Putamen (tissue), 1 donor: ENCODE data around the gene PSMD3.

Experiments used
- DNase-seq: peaks from one replicate; pipeline ENCODE4 v3.0.0-alpha.2; 2016; ENCODE audit warnings: low spot score

PSMD3 gene

GRCh38 chr17:39960524-39961041 lies 20.0 kb upstream of the PSMD3 start:
- no peak for DNase-seq

DNA sequence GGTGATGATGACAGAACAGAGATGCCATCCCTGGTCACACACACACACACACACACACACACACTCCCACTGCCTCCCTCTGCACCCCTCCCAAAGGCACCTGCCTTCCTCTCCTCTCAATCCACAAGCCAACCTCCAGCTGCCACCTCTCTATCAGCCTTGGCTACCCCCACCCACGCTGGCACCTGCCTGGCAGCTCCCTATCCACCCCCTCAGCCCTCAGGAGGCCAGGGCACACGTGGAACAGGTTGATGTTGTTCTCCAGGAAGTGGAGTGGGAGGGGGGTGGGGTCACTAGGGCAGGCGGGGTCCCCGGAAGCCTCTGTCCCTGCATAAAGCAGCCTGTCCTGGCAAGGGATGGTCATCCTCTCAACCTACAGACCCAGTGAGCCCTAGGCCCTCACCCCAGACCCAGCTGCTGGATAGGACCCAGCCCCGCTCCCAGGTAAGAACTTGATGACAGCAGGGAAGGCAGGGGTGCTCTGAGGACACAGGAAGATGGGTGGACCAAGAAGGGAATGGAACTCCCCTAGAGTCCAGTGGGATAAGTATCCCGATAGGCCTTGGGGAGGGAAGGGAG lies 17.9 kb upstream of the PSMD3 start, which contains the start of gene GSDMA:
Gene GSDMA, plus strand, starts transcription at position 363 of the 579 bp plus-strand sequence. CDS start 2,684 bp downstream, outside the sequence.
- DNase-seq, result no peak

GRCh38 chr17:39963829-39964228 lies 16.8 kb upstream of the PSMD3 start:
- DNase-seq, result no peak

DNA sequence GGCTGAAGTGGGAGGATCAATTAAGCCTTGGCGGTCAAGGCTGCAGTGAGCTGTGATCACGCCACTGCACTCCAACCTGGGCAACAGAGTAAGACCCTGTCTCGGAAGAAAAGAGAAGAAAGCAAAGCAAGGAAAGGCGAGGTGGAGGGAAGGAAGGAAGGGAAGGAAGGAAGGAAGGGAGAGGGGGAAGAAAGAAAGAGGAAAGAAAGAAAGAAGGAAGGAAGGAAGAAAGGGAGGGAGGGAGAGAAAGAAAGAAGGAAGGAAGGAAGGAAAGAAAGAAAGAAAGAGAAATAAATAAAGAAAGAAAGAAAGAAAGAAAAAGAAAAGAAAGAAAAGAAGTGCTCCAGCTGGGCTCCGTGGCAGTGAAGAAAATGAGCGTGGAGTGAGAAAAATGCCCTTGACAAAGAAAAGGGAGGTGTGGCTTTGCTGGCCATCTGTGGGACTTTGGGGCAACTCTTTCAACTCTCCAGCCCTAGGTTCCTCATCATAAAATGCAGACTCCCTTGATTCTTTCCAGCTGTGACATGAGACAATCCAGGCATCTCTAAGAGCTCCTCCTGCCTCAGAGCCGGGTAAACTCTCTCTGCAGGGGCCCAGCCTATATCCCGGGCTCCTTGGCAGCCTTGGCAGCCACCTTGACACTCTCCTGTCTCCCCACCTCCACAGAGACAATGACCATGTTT lies 15.4 kb upstream of the PSMD3 start:
- no peak for DNase-seq

DNA sequence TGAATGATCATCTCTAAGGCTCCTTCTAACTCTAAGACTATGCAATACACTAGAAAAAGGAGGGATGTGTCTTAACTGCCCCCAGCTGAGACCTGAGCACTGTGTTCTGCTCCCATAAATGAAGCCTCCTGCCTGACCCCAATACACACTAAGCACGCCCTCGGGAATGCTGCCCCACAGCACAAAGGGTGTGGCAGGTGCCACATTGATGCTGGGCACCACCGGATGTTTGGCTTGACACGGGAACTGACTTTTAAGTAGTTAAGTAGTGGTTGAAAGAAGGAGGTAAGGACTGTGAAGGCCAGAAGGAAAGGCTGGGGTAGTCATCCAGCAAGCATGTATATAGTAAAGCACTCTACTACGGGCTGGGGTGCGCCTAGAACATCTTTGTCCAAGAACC lies 13.8 kb upstream of the PSMD3 start:
- DNase-seq, result no peak

DNA sequence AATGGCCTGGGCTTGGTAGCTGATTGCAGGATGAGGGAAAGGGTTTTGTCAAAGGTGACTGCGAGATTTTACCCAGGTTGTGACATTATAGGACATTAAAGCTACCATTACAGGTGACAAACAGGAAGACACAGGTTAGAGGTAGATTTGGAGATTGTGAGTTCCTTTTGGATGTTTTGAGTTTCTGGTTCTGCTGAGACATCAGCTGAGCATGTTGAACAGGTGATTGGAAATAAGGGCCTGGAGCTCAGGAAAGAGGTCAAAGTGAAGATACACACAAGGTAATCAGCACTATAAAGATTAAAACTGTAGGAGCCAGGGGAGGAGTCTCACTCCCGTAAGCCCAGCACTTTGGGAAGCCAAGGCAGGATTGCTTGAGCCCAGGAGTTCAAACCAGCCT lies 11.8 kb upstream of the PSMD3 start:
- no peak for DNase-seq

DNA sequence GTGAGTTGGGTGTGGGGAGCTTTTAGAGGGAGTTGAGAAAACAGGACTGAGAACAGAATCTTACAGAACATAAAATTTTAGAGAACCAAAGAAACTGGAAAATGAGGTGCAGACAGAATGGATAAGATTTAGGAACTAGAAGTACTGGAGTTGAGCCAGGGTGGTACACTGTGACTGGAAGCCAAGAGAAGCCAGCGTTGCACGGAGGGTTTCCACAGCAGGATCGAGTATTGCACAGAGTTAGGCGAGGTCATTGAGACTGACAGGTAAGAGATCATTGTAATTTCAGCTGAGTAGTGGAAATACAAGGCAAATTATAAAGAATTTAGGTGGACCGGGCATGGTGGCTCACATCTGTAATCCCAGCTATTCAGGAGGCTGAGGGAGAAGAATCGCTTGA lies 11.2 kb upstream of the PSMD3 start:
- DNase-seq, result no peak

DNA sequence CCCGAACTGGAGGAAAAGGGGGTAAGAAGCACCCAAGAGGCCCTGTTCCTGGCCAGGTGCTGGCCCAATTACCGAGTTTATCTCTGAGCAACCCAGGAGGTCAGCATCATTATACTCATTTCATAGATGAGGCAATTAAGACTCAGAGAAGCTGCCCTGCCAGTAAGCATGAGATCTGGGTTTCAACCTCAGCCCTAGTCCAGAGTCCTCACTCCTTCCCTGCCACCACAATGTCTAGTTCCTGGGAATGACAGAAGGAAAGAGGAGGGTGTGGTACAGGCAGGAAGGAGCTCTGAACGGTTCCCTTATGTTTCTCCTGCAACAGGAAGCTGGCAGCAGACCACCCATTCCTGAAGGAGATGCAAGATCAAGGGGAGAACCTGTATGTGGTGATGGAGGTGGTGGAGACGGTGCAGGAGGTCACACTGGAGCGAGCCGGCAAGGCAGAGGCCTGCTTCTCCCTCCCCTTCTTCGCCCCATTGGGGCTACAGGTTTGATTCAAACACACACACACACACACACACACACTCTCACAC lies 10.4 kb upstream of the PSMD3 start:
- no peak for DNase-seq

DNA sequence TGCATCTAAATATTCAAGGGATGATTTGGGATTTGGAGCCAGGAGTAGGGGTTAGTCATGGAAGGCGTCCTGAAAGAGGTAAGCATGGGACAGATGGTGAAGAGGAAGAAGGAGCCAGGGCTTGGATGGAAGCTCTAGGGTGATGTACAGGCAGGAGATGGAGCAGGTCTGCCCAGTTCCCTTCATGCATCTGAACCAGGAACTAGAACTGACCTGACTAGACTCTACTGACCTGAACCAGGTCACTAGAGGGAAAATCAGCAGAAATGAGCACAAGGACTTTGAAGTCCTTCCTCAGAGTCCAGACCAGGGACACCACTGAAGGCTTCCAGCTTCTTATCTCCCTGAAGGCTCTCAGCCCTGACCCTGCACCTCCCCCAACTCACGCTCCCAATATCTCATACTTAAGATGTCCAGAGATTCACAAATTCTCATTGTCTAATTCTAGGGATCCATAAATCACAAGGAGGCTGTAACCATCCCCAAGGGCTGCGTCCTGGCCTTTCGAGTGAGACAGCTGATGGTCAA lies 9.5 kb upstream of the PSMD3 start:
- DNase-seq, result no peak

DNA sequence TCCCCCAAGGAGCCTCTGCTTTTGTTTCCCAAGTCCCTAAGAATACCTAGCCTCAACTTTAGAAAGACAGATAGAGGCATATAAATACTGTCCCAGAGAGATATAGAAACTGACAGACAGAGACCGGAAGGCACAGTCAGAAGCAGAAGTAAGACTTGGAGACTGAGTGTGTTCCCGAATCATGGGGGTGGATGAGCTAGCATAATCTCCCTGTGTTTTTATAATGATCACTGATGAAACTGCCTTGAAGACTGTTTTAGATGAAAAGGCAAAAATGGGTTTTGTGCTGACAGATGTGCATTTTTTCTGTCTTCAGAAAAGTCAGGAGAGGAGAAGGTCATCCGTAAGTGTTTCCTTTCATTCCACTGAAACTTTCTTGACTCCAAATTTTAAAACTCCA lies 8.3 kb upstream of the PSMD3 start:
- DNase-seq, result no peak

GRCh38 chr17:39973496-39973895 lies 7.1 kb upstream of the PSMD3 start:
- DNase-seq, result no peak

DNA sequence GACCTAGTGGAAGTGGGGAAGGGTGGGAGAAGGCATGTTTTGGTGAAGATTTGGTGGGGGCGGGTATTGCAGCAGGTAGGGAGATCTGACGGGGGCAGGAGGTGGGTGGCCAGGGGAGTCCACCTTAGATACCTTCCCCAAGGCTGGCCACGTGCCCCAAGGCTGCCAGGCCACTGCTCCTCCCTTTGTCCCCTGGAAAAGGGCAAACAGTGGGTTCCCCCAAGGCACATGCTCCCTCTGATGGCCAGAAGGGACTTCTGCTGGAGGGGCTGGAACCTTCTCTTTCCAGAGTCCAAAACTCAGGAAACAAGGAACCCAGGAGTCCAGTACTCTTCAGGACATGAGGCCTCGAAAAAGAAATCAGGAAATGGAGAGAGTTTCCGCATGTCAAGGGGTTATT lies 6.2 kb upstream of the PSMD3 start:
- no peak for DNase-seq

GRCh38 chr17:39975801-39976200 lies 4.8 kb upstream of the PSMD3 start:
- DNase-seq, result no peak

DNA sequence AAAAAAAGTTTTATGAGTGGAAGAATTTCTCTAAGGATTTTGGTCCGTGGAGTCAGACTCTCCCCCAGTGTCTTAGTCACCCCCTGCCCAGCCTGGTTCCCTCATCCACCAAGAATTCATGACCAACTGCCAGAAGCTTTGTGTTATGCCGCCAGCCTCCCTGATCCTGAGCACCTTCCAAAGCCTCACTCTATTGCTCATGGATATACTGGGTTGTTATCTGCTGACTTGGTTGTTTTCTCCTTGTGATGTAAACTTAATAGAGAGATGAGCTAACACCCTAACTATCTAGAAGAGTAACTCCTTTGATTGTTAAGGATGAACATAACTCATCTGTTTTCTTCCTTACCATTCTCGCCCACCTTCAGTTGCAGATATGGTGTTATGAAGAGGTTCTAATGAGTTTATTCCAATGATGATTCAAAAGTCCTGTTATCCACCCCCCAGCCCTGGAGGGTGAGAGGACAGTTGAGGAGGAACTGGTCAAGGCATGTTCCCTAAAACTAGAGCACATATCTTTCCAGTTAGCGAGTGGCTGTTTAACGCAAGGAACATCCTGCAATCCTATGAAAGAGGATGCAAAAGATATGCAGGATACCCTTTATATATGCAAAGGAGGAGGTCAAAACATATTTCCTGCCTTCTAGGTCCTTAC lies 1.5 kb upstream of the PSMD3 start:
- no peak for DNase-seq

GRCh38 chr17:39979893-39980350 lies 685 bp upstream of the PSMD3 start:
- no peak for DNase-seq

- no peak for DNase-seq
These were observed 667 bp downstream of the PSMD3 start for GRCh38 chr17:39981207-39981741.

- no peak for DNase-seq
These were observed 1.3 kb downstream of the PSMD3 start for GRCh38 chr17:39981766-39982375.

DNA sequence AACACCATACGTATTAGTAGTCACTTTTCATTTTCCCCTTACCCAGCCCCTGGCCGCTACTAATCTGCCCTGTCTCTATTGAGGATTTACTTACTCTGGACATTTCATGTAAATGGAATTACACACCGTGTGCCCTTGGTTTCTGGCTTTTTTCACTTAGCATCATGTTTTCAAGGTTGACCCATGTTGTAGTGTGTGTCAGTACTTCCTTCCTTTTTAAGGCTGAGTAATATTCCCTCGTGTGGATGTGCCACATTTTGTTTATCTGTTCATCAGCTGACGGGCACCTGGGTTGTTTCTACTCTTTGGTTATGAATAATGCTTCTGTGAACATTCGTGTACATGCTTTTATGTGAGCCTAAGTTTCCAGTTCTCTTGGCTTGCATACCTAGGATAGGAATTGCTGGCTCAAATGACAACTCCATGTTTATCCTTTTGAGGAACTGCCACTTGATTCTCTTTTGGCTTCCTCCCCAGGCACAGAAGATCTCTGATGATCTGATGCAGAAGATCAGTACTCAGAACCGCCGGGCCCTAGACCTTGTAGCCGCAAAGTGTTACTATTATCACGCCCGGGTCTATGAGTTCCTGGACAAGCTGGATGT lies 7.7 kb downstream of the PSMD3 start:
- DNase-seq, result no peak

DNA sequence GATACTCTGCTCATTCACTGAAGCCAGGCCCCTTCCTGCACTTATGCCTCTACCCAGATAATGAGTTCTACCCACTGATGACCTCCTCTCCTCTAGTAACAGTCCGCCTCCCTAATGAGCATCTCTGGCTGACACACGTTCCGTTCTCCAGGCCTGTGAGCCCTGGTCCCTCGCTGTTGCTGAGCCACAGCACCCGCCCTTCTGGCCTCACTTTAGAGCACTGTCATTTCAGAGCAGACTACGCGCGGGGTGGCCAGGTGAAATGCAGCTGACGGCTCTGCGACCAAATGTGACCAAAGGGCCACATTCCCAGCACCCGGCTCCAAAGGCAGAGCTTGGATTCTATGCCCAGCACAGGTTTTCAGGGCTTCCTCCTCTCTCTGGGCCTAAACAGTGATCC lies 13.8 kb downstream of the PSMD3 start:
- no peak for DNase-seq

GRCh38 chr17:39995438-39995837 lies 14.8 kb downstream of the PSMD3 start:
- DNase-seq, result no peak

- no peak for DNase-seq
These were observed 15.6 kb downstream of the PSMD3 start for GRCh38 chr17:39996162-39996561.

DNA sequence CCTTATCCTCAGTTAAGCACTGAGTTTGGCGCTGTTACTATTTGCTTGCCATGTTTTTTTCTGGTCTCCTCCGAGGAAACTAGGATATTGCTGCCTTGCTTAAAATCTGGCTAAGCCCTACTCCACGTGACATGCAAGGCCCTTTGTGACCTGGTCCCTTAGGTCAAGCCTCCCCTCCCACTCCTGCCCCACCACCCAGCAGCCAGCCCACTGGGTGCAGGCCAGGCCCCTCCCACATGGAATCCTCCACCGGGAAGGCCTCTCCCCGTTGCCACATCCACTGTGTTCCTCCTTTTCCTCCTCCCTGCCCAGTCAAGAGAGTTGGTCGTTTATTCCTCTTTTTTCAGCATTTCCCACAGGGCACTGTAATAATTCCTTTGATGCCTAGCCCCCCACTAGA lies 16.2 kb downstream of the PSMD3 start:
- no peak for DNase-seq
